GM18907 (cell line): ENCODE results near the gene ADAMTS16.
"Not testable (repeated sequence)": the region's sequence is repeated elsewhere in the genome, so short reads cannot be mapped to it uniquely, and the experiment has no call there.

ENCODE experiments used
- ATAC-seq: cut with Tn5 transposase; IDR thresholded peaks from one replicate; pipeline ENCODE4 v1.9.1; 2021; ENCODE audit warnings: mild to moderate bottlenecking, moderate library complexity; ENCODE audit not compliant: unreplicated experiment

ADAMTS16 gene

GRCh38 chr5:5139777-5140478 lies at the start of gene ADAMTS16:
ADAMTS16 (plus strand) TSS chr5:5140330; CDS start chr5:5140468, 138 bp downstream.
- ATAC-seq, result no peak

GRCh38 chr5:5092149-5092548 lies 48.0 kb upstream of the ADAMTS16 start:
- ATAC-seq, result no peak

- no peak for ATAC-seq
These were observed 39.5 kb upstream of the ADAMTS16 start for GRCh38 chr5:5100635-5101034.

GRCh38 chr5:5101676-5102075 lies 38.5 kb upstream of the ADAMTS16 start:
- ATAC-seq, result no peak

GRCh38 chr5:5103245-5103644 lies 36.9 kb upstream of the ADAMTS16 start:
- ATAC-seq, result no peak

GRCh38 chr5:5104550-5104949 lies 35.6 kb upstream of the ADAMTS16 start:
- no peak for ATAC-seq

GRCh38 chr5:5105531-5105930 lies 34.6 kb upstream of the ADAMTS16 start:
- no peak for ATAC-seq

GRCh38 chr5:5116956-5117355 lies 23.2 kb upstream of the ADAMTS16 start:
- peak; percentile 95 for ATAC-seq

GRCh38 chr5:5122776-5123175 lies 17.4 kb upstream of the ADAMTS16 start:
- ATAC-seq, result no peak

GRCh38 chr5:5124231-5124630 lies 15.9 kb upstream of the ADAMTS16 start:
- ATAC-seq, result no peak

- ATAC-seq, result no peak
These were observed 13.7 kb upstream of the ADAMTS16 start for GRCh38 chr5:5126444-5126843.

GRCh38 chr5:5128766-5129165 lies 11.4 kb upstream of the ADAMTS16 start:
- no peak for ATAC-seq

GRCh38 chr5:5132234-5132633 lies 7.9 kb upstream of the ADAMTS16 start:
- no peak for ATAC-seq

- no peak for ATAC-seq
These were observed 7.3 kb upstream of the ADAMTS16 start for GRCh38 chr5:5132693-5133295.

GRCh38 chr5:5134107-5134506 lies 6.0 kb upstream of the ADAMTS16 start:
- no peak for ATAC-seq

- no peak for ATAC-seq
These were observed 4.0 kb upstream of the ADAMTS16 start for GRCh38 chr5:5135957-5136676.

GRCh38 chr5:5137851-5138250 lies 2.3 kb upstream of the ADAMTS16 start:
- not testable (repeated sequence) for ATAC-seq

- ATAC-seq, result no peak
These were observed 774 bp upstream of the ADAMTS16 start for GRCh38 chr5:5139336-5139776.

- ATAC-seq, result no peak
These were observed 579 bp downstream of the ADAMTS16 start for GRCh38 chr5:5140479-5141338.

GRCh38 chr5:5141339-5141599 lies 1.1 kb downstream of the ADAMTS16 start:
- no peak for ATAC-seq
